ENCODE data around the gene LILRB3. TPM values are rescaled to one million over a fixed set of nuclear protein-coding genes. Genes with fewer than 3 reads are reported as not detected.
"Not testable (repeated sequence)": the region's sequence is repeated elsewhere in the genome, so short reads cannot be mapped to it uniquely, and the experiment has no call there.

Gene LILRB3
- total RNA-seq = not detected

DNA sequence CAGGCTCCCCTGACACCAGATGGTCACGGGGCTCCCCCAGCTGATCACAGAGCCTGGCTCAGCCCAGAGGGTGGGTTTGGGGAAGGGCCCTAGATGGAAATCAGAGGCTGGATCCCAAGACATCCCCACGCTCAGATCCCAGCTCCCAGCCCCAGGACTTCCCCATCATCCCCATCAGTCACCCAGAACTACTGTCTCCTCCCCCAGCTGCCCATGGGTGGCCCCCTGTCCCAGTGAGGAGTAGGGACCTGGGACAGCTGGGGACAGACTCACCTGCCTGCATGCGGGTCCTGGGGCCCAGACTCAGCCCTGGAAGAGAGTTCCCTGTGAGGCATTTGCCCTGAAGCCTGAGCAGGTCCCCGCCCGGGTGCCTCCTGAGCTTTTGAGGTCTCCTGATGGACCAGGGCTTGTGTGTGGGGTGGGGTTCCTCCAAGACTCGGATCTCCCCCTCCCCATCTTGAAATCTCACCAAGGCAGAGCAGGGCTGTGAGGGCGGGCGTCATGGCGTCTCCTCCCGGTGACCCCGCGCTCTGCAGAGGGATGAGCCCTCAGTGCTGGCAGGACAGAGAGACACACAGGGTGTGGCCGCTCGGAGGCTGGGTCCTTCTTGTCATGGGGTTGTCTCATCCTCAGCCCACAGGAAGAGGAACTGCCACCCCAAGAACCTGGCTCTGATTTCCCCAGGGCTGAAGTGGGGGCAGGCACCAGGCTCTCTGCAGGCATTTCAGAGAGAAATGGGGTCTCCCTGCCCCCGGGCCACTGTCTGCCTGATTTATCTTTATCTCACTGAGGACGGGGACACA, at the start of gene LILRB3:
TSS of gene LILRB3 (minus strand) at position 534 of the 803 bp plus-strand sequence. CDS start at position 503, 31 bp downstream.
- DNase-seq = not testable (repeated sequence)

DNA sequence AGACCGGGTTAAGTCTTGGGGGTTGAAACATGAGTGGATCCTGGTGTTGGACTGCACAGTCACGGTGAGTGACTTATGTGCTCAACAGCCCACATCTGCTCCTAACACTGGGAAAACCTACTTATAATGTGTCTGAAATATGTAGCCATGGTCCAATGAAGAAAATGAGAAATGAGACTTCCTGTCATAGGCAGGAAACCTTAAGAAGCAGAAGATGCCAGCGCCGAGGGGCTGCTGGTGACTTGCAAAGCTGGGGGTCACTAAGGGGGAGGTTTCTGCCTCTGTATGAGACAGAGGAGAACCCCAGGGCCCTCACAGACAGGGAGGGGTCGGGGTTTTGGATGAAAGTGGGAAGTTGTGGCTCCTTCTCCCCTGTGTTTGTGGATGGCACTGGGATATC, 49.4 kb upstream of the LILRB3 start:
- DNase-seq = not testable (repeated sequence)

DNA sequence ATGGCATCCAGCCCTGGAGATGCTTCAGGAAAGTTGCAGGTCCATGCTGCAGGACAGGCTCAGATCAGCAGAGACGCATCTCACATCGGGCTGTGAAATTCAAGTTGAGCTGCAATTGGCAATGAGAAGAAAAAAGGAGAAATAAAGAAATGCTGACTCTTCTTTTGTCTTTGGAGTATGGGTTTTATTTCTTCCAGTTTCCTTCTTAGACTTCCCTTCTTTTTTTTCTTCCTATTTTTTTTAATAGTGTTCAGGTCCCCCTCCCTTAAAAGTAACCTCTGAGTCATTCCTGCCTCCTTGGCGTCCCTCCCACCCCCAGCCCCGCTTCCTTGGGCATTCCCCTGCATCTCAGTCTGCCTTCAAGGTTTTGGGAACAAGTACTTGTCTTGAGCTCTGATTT, 48.8 kb upstream of the LILRB3 start:
- not testable (repeated sequence) for DNase-seq

DNA sequence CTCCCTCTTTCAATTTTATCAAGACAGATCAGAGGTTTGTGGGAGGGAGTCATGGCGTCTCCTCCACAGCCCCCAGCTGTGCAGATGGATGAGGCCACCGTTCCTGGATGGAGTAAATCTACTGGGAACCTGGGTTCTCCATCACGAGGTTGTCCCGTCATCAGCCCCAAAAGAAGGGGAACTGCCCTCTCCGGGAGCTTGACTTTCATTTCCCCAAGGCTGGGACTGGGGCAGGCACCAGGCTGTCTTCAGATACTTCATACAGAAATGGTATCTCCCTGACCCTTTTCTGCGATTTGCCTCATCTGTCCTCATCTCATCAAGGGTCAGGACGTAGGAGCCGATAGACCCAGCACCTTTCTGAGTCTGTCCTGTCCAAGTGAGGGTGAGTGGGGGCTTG, 48.3 kb upstream of the LILRB3 start:
- DNase-seq = no peak

DNA sequence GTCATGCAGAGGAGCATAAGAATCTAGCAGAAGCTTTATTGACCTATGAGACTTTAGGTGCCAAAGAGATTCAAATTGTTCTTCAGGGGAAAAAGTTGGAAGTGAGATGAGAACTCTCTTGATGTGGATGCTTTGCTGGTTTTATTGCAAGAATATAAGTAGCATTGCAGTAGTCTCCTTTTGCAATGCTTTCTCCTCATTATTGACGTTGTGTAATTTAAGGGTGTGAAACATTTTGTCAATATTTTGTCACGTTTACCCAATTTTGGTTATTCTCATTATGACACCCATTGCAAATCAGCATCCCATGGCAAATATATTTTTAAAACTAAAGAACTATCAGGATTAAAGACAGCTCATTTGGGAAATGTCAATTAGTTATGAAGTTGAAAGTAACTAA, 46.1 kb upstream of the LILRB3 start:
- no peak for DNase-seq

DNA sequence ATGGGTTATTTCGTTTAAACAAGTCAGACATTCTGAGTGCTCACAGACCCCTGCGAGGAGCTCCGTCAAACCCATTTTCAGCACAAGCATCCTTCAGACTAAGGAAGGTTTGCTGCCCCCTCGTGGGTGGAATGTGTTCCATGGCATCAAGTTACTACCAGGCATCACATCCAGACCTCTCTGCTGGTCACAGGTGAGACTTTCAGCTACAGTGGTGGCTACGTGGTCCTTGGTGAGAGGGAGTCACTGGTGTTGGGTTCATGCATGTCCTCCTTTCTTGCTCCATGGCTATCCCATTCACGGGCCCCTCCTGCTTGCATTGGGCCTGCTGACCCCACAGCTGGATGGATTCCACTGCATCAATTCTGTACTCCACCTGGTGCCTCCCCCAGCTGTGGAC, 43.3 kb upstream of the LILRB3 start:
- DNase-seq = no peak

DNA sequence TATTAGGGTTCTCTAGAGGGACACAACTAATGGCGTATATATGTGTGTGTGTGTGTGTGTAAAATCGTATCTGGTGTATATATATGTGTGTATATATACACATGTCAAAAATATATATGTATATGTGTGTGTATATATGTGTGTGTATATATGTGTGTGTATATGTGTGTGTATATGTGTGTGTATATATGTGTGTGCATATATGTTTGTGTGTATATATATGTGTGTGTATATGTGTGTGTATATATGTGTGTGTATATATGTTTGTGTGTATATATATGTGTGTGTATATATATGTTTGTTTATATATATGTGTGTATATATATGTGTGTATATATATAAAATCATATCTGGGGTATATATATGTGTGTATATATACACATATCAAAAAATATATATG, 39.7 kb upstream of the LILRB3 start:
- DNase-seq = no peak

DNA sequence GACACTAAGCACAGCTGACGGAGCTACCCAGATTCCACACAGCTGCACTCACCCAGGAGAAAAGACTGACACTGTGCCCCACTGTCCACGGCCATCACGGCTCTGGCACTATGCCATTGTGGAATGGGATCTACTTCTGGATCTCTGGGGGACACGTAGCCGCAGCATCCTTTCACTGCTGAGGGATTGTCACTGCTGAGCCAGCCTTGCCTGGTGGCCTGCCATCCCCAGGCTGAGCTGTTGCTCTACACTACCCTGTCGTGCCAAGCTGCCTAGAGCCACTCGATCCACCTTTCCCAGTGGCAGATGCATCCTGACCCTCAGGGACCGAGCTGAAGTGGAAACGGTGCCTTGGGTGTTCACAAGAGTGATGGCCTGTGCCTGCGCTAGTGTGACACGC, 39.3 kb upstream of the LILRB3 start:
- no peak for DNase-seq

DNA sequence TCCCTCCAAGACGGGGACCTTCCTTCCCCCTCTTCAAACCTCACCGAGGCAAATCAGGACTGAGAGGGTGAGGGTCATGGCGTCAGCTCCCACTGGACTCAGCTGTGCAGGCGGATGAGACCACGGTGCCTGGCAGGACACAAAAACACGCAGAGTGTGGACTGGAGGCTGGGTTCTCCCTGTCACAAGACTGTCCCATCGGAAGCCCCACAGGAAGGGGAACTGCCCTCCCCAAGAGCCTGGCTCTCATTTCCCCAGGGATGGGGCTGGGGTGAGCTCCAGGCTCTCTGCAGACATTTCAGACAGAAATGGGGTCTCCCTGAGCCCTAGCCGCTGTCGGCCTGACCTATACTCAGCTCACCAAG, 34.3 kb upstream of the LILRB3 start, which contains the start of gene LILRB5:
TSS of gene LILRB5 (minus strand) at position 158 of the 365 bp plus-strand sequence. CDS start at position 78, 80 bp downstream.
- DNase-seq = no peak

DNA sequence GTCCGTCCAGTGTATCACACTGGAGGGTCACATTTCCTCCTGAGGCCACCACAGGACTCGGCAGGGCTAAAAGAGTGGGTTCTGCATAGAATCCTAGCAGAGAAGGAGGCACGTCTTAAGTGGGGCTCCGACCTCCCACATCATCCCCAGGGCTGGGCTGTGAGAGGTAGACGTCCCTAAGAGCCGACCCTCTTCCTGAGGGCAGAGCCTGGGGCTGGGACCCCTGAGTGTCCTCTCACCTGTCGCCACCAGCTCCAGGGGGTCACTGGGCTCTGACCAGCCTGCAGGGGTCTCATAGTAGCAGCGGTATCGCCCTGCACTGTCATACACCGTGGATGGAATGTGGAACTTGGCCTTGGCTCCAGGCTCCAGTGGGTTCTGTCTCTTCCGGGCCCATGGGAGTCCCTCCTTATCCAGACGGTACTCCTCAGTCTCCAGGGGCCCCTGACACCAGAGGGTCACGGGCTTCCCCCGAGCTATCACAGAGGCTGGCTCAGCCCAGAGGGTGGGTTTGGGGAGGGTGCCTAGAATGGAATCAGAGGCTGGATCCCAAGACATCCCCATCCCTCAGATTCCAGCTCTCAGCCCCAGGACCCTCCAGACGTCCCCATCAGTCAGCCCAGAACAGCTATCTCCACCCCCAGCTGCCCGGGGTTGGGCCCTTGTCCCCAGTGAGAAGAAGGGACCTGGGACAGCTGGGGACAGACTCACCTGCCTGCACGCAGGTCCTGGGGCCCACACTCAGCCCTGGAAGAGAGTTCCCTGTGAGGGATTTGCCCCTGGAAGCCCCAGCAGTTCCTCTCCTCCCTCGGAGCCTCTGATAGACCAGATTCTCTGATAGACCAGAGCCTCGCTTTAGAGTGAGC, 33.7 kb upstream of the LILRB3 start:
- DNase-seq = no peak

DNA sequence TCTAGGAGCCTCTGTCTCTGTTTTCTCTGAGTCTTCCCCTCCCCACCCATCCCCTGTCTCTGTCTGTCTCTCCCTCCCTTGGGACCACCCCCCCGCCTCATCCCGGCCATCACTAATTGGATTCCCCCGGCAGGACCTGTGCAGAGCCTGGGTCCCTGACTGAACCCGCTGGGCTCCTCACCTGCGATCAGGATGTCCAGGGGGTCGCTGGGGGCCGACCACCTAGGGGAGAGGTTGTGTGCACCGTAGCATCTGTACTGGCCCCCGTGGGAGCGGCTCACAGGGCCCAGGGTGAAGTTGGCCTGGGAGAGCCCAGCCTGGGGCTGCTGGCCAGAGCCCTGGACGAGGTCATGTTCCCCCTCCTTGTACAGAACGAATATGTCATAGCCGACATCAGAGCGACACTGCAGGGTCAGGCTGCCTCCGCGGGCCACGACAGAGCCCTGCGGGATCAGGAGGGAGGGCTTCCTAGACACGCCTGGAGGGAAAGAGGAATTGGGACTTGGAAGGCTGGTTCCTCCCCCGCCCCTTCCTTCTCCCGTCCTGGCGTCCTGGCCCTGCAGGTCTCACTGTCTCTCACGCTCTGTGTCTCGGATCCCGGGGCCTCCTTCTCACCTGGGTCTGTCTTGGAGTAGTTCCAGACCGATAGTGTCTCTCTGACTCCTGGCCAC, 32.4 kb upstream of the LILRB3 start:
- DNase-seq = no peak

DNA sequence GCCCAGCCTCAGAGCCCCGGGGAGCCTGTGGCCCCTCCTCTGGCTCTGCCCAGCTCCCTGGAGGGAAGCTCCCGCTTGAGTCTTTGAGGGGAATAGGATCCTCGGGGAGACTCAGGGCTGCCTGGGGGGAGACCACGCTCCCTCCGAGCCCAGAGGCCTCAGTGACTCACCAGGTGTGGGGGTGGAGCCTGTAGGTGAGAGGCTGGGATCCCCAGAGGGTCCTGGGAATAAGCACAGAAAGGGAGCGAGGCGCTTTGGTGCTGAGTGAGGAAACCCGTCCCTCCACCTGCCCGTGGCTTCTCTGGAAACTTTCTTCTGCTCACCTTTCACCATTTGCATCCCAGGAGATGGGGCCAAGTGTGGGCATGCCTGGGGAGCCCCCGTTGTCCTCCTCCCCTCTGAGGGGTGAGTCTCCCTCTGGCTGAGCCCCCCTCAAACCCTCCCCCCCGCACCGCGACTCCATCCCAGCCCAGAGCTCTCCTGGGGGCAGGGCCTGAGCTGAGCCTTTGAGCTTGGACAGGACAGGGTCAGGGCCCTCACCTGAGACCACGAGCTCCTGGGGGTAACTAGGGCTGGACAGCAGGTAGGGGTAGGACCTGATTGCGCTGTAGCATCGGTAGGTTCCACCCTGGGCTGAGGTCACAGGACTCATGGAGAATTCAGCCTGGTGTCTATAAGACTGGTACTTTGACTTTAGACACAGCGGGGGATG, 31.5 kb upstream of the LILRB3 start:
- no peak for DNase-seq

DNA sequence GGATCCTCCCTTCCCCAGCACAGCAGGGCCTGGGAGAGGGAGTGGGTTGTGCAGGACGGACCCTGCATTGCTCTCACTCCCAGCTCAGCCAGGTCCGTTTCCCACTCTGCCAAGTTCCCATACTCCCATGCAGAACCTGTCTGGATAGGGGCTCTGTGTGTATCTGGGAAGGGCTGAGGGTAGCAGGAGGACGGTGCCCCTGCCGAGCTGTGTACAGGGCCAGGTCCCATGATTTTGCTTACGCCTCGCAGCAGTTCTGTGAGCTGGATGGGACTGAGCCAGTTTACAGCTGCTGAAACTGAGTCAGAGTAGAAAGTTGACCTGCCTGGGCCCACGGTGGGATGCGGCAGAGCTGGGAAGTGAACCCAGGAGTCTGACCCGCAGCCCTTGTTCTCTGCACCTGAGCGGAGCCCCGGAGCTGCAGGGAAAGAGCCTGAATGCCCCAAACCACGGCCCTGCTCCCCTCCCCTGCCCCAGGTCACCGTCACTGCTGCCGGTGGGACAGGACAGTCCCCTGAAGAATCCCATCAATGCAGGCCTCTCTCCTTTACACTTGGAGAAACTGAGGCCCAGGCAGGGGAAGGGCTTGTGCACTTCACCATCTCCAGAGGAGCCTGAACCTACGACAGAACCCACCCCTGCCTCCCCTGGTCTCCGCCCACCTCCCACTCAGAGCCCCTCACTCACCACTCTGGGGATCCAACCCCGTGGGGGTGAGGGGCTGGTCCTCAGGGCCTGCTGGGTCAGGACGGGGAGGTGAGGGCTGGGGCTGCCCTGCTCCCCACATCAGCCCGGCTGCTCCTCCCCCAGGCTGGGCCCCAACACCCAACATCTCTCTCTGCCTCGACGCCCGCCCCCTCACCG, 30.8 kb upstream of the LILRB3 start:
- DNase-seq = no peak

DNA sequence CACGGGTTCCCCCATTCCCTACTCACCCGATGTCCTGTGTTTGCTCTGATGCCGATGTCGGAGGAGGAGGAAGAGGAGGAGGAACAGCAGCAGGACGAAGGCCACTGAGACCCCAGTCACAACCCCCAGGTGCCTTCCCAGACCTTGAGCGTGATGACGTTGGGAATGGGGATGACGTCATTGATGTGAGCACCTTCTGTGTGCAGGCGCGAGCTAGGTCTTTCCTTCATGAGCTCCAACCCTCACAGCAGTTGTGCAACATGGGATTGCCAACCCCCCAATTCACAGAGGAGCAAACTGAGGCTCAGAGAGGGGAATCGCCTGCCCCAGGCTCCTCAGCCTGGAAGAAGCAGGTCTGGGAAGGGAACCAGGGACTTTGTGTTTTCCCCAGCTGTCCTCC, 30.0 kb upstream of the LILRB3 start:
- DNase-seq = no peak

DNA sequence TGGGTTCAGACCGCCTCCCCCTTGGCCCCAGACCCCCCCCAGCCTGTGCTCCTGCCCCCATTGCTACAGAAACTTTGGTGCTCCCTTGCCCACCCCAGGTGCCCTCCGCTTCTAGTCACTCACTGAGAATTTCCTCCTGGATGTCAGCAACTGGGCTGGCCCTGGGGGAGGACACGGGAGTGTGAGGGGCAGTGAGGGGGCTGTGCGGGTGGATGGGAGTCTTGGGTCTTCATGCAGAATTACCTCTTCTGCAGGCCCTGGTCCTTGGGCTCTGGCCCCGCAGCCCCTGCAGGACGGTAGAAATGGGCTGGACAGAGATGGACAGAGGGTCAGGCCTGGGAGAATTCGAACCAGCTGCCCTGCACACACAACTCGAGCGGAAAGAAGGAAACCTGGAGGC, 29.4 kb upstream of the LILRB3 start:
- DNase-seq = no peak

DNA sequence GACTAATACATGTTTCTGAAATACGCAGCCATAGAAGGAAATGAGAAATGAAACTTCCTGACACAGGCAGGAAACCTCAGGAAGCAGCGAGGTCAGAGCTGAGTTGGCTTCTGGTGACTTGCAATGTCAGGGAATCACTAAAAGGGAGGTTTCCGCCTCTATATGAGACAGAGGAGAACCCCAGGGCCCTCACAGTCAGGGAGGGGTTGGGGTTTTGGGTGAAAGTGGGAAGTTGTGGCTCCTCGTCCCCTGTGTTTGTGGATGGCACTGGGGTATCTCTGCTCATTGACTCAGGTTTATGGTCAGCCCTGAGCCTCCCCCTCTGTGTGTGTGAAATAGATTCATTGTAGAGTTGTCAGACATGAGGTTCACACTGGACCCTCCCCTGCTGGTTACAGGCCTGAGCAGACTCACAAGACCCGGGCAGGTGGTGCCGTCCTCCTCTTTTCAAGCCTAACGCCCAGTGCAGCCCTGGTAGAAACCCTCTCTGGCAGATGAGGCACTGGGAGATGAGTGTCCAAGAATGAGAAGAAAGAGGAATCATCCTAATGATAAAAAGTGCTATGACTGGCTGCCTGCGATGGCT, 25.3 kb upstream of the LILRB3 start:
- DNase-seq = peak; percentile 9

DNA sequence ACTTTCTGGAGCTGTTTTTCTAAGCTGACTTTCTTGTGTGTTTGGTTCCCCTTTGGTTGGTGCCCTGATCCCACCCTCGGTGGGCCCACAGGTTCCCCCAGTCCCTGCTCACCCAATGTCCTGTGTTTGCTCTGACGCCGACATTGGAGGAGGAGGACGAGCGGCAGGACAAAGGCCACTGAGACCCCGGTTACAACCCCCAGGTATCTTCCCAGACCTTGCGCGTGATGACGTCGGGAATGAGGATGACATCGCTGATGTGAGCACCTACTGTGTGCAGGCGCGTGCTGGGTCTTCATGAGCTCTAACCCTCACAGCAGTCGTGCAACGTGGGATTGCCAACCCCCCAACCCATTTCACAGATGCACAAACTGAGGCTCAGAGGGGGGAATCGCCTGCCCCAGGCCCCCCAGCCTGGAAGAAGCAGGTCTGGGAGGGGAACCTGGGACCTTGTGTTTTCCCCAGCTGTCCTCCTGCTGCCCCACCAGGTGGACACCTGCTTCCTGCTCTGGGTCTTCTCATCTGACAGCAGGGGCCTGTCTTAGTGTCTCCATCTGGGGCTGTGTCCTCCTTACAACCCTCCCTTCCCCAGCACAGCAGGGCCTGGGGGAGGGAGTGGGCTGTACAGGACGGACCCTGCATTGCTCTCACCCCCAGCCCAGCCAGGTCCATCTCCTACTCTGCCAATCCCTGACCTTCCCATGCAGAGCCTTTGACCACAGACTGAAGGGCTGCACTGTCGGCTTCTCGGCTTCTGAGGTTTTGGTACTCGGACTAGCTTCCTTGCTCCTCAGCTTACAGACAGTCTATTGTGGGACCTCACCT, 24.5 kb upstream of the LILRB3 start:
- no peak for DNase-seq

DNA sequence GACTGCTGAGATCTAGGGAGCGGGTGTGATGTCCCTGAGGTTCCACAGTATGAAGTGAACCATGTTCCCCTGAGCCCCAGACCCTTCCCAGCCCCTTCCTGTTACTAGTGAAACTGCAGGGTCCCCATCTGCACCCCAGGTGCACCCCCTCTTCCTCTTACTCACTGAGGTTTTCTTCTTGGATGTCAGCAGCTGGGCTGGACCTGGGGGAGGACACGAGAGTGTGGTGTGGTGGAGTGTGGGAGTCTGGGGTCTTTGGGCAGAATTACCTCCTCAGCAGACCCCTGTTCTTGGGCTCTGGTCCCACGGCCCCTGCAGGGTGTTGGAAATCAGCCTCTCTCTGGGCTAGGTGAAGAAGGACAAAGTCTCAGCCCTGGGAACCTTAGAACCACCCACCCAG, 23.1 kb upstream of the LILRB3 start:
- DNase-seq = no peak

DNA sequence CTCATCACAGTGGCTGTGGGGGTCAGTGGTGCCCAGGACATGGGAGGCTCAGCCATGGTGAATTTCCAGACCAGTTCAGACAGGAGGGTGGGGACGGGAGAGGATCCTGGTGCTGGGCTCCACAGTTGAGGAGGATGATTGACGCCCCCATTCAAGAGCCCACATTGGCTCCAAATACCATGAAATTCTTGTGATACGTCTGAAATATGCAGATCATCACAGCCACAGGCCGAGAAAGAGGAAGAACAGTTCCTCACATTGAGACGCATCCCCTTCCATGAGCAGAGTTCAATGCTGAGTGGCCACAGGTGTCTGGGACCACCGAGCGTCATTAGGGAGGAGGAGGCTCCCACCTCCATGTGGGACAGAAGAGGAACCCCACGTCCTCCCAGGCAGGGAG, 21.0 kb upstream of the LILRB3 start:
- not testable (repeated sequence) for DNase-seq

DNA sequence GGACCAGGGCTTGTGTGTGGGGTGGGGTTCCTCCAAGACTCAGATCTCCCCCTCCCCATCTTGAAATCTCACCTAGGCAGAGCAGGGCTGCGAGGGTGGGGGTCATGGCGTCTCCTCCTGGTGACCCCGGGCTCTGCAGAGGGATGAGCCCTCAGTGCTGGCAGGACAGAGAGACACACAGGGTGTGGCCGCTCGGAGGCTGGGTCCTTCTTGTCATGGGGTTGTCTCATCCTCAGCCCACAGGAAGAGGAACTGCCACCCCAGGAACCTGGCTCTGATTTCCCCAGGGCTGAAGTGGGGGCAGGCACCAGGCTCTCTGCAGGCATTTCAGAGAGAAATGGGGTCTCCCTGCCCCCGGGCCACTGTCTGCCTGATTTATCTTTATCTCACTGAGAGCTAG, 19.8 kb upstream of the LILRB3 start, which contains the start of gene LILRA6:
TSS of gene LILRA6 (minus strand) at position 145 of the 400 bp plus-strand sequence.
- not testable (repeated sequence) for DNase-seq
